NCI-H2196 (cell line): Measurements from ENCODE around the gene MRPL45.
A peak's percentile ranks its signal among the peaks of the same experiment; 100 is the strongest.
"Not testable (repeated sequence)": the region's sequence is repeated elsewhere in the genome, so short reads cannot be mapped to it uniquely, and the experiment has no call there.

Experiments
- DNase-seq: peaks from one replicate; lab custom pipeline; 2025; ENCODE audit not compliant: unreplicated experiment; lab: John Stamatoyannopoulos, UW

Gene MRPL45

GRCh38 chr17:38296834-38297517 is at the start of gene MRPL45:
Gene MRPL45 (plus strand): TSS chr17:38297168. CDS start chr17:38297184, 16 bp downstream.
- DNase-seq, result peak; percentile 85

GRCh38 chr17:38253191-38253590 is 43.8 kb upstream of the MRPL45 start:
- DNase-seq, result not testable (repeated sequence)

- not testable (repeated sequence) for DNase-seq
Measured at GRCh38 chr17:38254357-38254756, 42.6 kb upstream of the MRPL45 start.

- peak; percentile 71 for DNase-seq
Measured at GRCh38 chr17:38257013-38257621, 39.9 kb upstream of the MRPL45 start.

GRCh38 chr17:38265974-38266506 is 30.9 kb upstream of the MRPL45 start:
- not testable (repeated sequence) for DNase-seq

GRCh38 chr17:38266571-38266970 is 30.4 kb upstream of the MRPL45 start:
- DNase-seq, result not testable (repeated sequence)

- DNase-seq, result not testable (repeated sequence)
Measured at GRCh38 chr17:38268138-38268537, 28.8 kb upstream of the MRPL45 start.

- not testable (repeated sequence) for DNase-seq
Measured at GRCh38 chr17:38269045-38269444, 27.9 kb upstream of the MRPL45 start.

- DNase-seq, result not testable (repeated sequence)
Measured at GRCh38 chr17:38269552-38269951, 27.4 kb upstream of the MRPL45 start.

- not testable (repeated sequence) for DNase-seq
Measured at GRCh38 chr17:38285994-38286393, 11.0 kb upstream of the MRPL45 start.

GRCh38 chr17:38286501-38287091 is 10.4 kb upstream of the MRPL45 start:
- not testable (repeated sequence) for DNase-seq

- DNase-seq, result peak; percentile 1
Measured at GRCh38 chr17:38288217-38288827, 8.6 kb upstream of the MRPL45 start.

GRCh38 chr17:38289760-38290159 is 7.2 kb upstream of the MRPL45 start:
- not testable (repeated sequence) for DNase-seq

GRCh38 chr17:38295602-38296365 is 1.2 kb upstream of the MRPL45 start:
- not testable (repeated sequence) for DNase-seq

GRCh38 chr17:38315497-38315896 is 18.5 kb downstream of the MRPL45 start:
- no peak for DNase-seq

- no peak for DNase-seq
Measured at GRCh38 chr17:38317081-38317480, 20.1 kb downstream of the MRPL45 start.

- no peak for DNase-seq
Measured at GRCh38 chr17:38320482-38320881, 23.5 kb downstream of the MRPL45 start.

- DNase-seq, result peak; percentile 58
Measured at GRCh38 chr17:38322156-38322779, 25.3 kb downstream of the MRPL45 start.

- DNase-seq, result no peak
Measured at GRCh38 chr17:38322897-38323296, 25.9 kb downstream of the MRPL45 start.

GRCh38 chr17:38324141-38324697 is 27.3 kb downstream of the MRPL45 start:
- DNase-seq, result no peak
